K562 (cell line): Measurements from ENCODE around the gene GPR148.

Experiments used
- ATF2 ChIP-seq: sonication (generic); formaldehyde crosslinking; IDR thresholded peaks from 2 replicates; pipeline ENCODE4 v1.8.1; 2022; ENCODE audit warnings: missing genetic modification reagents
- CHD1 ChIP-seq: fragments of 200-600 bp; sonication (generic); IDR thresholded peaks from one replicate; pipeline ENCODE4 v1.6.1; 2012; ENCODE audit warnings: mild to moderate bottlenecking, moderate library complexity, low read length, inconsistent platforms
- DLX4 ChIP-seq: fragments of 250-450 bp; sonication (Bioruptor Pico); IDR thresholded peaks from 2 replicates; pipeline ENCODE4 v1.6.1; 2021; ENCODE audit warnings: mild to moderate bottlenecking
- ERF ChIP-seq: fragments of 450-650 bp; formaldehyde crosslinking; IDR thresholded peaks from 2 replicates; pipeline ENCODE4 v1.4.0; 2020; ENCODE audit warnings: mild to moderate bottlenecking, mixed read lengths
- FOSL1 ChIP-seq: fragments of 200-800 bp; sonication (Bioruptor generic); conservative IDR thresholded peaks from 2 replicates; pipeline ENCODE4 v1.6.1; 2016; ENCODE audit warnings: missing genetic modification characterization, missing compliant biosample characterization
- HDAC1 ChIP-seq, 2 experiments: fragments of 450-650 bp; IDR thresholded peaks; 2 replicates each; pipeline ENCODE4 v1.6.1; 2016 to 2017; ENCODE audit warnings: inconsistent platforms in 1 of 2, mild to moderate bottlenecking in 1 of 2, moderate library complexity in 1 of 2
- MYBL2 ChIP-seq, 2 experiments: fragments of 450-650 bp in 1 of 2; sonication (generic) in 1 of 2; formaldehyde crosslinking in 1 of 2; IDR thresholded peaks; 2 replicates each; pipeline versions ENCODE4 v1.6.1 to v1.8.1; 2017 to 2022; ENCODE audit warnings: borderline replicate concordance in 1 of 2, inconsistent platforms in 1 of 2, low read depth in 1 of 2, mild to moderate bottlenecking in 1 of 2, missing genetic modification reagents in 1 of 2, moderate library complexity in 1 of 2
- SMAD2 ChIP-seq: fragments of 150-350 bp; IDR thresholded peaks from 2 replicates; pipeline ENCODE4 v1.6.1; 2014; ENCODE audit warnings: low read depth, mild to moderate bottlenecking, low read length
- TEAD4 ChIP-seq, 2 experiments: sonication (generic) in 1 of 2; formaldehyde crosslinking in 1 of 2; IDR thresholded peaks; 2 replicates each; pipeline versions ENCODE4 v1.6.1 to v1.8.0; 2012 to 2022; ENCODE audit warnings: borderline replicate concordance in 1 of 2, inconsistent platforms in 1 of 2, low read length in 1 of 2, mild to moderate bottlenecking in 1 of 2, missing genetic modification reagents in 1 of 2
- TF ChIP-seq, protein P1 (sequence below): sonication (generic); formaldehyde crosslinking; IDR thresholded peaks from 2 replicates; pipeline ENCODE4 v1.8.1; 2022; ENCODE audit warnings: missing genetic modification reagents
- TF ChIP-seq, protein P2 (sequence below): fragments of 450-650 bp; conservative IDR thresholded peaks from 2 replicates; pipeline ENCODE4 v1.6.1; 2016; ENCODE audit warnings: missing genetic modification characterization, low read depth, mild to moderate bottlenecking, control low read depth, missing compliant biosample characterization

- TF ChIP-seq TEAD4 (IDR thresholded peaks at IDR 0.05; ENCODE audit: low read length): no peak
- no peak for TF ChIP-seq TEAD4 (CRISPR knock-in tag; IDR thresholded peaks at IDR 0.05; ENCODE audit: borderline replicate concordance)
- no peak for TF ChIP-seq SMAD2
- no peak for TF ChIP-seq DLX4 (CRISPR knock-in tag)
- TF ChIP-seq, protein P1, sequence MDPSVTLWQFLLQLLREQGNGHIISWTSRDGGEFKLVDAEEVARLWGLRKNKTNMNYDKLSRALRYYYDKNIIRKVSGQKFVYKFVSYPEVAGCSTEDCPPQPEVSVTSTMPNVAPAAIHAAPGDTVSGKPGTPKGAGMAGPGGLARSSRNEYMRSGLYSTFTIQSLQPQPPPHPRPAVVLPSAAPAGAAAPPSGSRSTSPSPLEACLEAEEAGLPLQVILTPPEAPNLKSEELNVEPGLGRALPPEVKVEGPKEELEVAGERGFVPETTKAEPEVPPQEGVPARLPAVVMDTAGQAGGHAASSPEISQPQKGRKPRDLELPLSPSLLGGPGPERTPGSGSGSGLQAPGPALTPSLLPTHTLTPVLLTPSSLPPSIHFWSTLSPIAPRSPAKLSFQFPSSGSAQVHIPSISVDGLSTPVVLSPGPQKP: no peak
- TF ChIP-seq CHD1: no peak
- TF ChIP-seq MYBL2 (IDR thresholded peaks at IDR 0.05; ENCODE audit: low read depth): no peak
- TF ChIP-seq MYBL2 (CRISPR knock-in tag; IDR thresholded peaks at IDR 0.05; ENCODE audit: borderline replicate concordance): no peak
- TF ChIP-seq, protein P2, sequence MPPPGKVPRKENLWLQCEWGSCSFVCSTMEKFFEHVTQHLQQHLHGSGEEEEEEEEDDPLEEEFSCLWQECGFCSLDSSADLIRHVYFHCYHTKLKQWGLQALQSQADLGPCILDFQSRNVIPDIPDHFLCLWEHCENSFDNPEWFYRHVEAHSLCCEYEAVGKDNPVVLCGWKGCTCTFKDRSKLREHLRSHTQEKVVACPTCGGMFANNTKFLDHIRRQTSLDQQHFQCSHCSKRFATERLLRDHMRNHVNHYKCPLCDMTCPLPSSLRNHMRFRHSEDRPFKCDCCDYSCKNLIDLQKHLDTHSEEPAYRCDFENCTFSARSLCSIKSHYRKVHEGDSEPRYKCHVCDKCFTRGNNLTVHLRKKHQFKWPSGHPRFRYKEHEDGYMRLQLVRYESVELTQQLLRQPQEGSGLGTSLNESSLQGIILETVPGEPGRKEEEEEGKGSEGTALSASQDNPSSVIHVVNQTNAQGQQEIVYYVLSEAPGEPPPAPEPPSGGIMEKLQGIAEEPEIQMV (tag): no peak
- TF ChIP-seq ERF (CRISPR knock-in tag): no peak
- TF ChIP-seq ATF2 (CRISPR knock-in tag): no peak
- no peak for TF ChIP-seq HDAC1 (IDR thresholded peaks at IDR 0.05)
- no peak for TF ChIP-seq FOSL1 (tag)
Observed at GRCh38 chr2:130754811-130755210, 25.9 kb downstream of the GPR148 start.
